H9 (cell line): ENCODE measurements around the gene MGP. TPM values are rescaled to one million over a fixed set of nuclear protein-coding genes. Genes with fewer than 3 reads are reported as not detected.

ENCODE experiments used
- DNase-seq: peaks from one replicate; pipeline ENCODE4 v3.0.0-alpha.2; 2017
- H2AFZ ChIP-seq: one replicate; pipeline ENCODE4 v1.6.1; 2013; ENCODE audit warnings: mild to moderate bottlenecking, low read length, control low read depth, moderate library complexity
- H2AK5ac ChIP-seq: 2 replicates; pipeline ENCODE4 v1.6.1; 2013; ENCODE audit warnings: low read length, control low read depth, mixed read lengths; ENCODE audit not compliant: insufficient read length
- H2BK120ac ChIP-seq: one replicate; pipeline ENCODE4 v1.6.1; 2013; ENCODE audit warnings: low read depth, mild to moderate bottlenecking, low read length, control low read depth, inconsistent platforms; ENCODE audit not compliant: poor library complexity, severe bottlenecking
- H2BK12ac ChIP-seq: 2 replicates; pipeline ENCODE4 v1.6.1; 2013; ENCODE audit warnings: low read length, control low read depth, mixed read lengths, low read depth; ENCODE audit not compliant: insufficient read length
- H2BK15ac ChIP-seq: 2 replicates; pipeline ENCODE4 v1.6.1; 2013; ENCODE audit warnings: low read depth, low read length, control low read depth
- H2BK20ac ChIP-seq: one replicate; pipeline ENCODE4 v1.6.1; 2013; ENCODE audit warnings: low read depth, mild to moderate bottlenecking, low read length, control low read depth, inconsistent platforms; ENCODE audit not compliant: poor library complexity, severe bottlenecking
- H2BK5ac ChIP-seq: 2 replicates; pipeline ENCODE4 v1.6.1; 2013; ENCODE audit warnings: low read length, control low read depth, mixed read lengths; ENCODE audit not compliant: insufficient read length
- H3K14ac ChIP-seq: 2 replicates; pipeline ENCODE4 v1.6.1; 2013; ENCODE audit warnings: low read length, control low read depth; ENCODE audit not compliant: insufficient read depth
- H3K18ac ChIP-seq: 2 replicates; pipeline ENCODE4 v1.6.1; 2013; ENCODE audit warnings: low read depth, mild to moderate bottlenecking, mixed read lengths, low read length, control low read depth; ENCODE audit not compliant: insufficient read length
- H3K23ac ChIP-seq: 2 replicates; pipeline ENCODE4 v1.6.1; 2013; ENCODE audit warnings: low read length, control low read depth, mixed read lengths, low read depth; ENCODE audit not compliant: insufficient read length
- H3K23me2 ChIP-seq: 2 replicates; pipeline ENCODE4 v1.6.1; 2013; ENCODE audit warnings: low read depth, mild to moderate bottlenecking, mixed read lengths, low read length, control low read depth; ENCODE audit not compliant: insufficient read length, poor library complexity, severe bottlenecking
- H3K27ac ChIP-seq: 2 replicates; pipeline ENCODE4 v1.5.1; 2013; ENCODE audit warnings: low read length, control low read depth, mixed read lengths, low read depth; ENCODE audit not compliant: insufficient read length
- H3K27me3 ChIP-seq: 2 replicates; pipeline ENCODE4 v1.6.1; 2013; ENCODE audit warnings: low read length, control low read depth, inconsistent platforms; ENCODE audit not compliant: insufficient read depth
- H3K4ac ChIP-seq: 2 replicates; pipeline ENCODE4 v1.6.1; 2013; ENCODE audit warnings: low read depth, mild to moderate bottlenecking, control low read depth, inconsistent platforms, low read length, moderate library complexity
- H3K4me1 ChIP-seq: 2 replicates; pipeline ENCODE4 v1.6.1; 2013; ENCODE audit warnings: low read length, control low read depth, inconsistent platforms; ENCODE audit not compliant: insufficient read depth
- H3K4me2 ChIP-seq: 2 replicates; pipeline ENCODE4 v1.6.1; 2013; ENCODE audit warnings: low read length, control low read depth, mixed read lengths; ENCODE audit not compliant: insufficient read length, insufficient read depth
- H3K56ac ChIP-seq: 2 replicates; pipeline ENCODE4 v1.6.1; 2013; ENCODE audit warnings: low read depth, mild to moderate bottlenecking, mixed read lengths, low read length, control low read depth; ENCODE audit not compliant: insufficient read length
- H3K79me1 ChIP-seq: 2 replicates; pipeline ENCODE4 v1.6.1; 2013; ENCODE audit warnings: low read depth, mild to moderate bottlenecking, moderate library complexity, low read length, control low read depth, inconsistent platforms; ENCODE audit not compliant: insufficient read depth, poor library complexity, severe bottlenecking
- H3K79me2 ChIP-seq: 2 replicates; pipeline ENCODE4 v1.6.1; 2013; ENCODE audit warnings: low read length, control low read depth, inconsistent platforms; ENCODE audit not compliant: insufficient read depth
- H3K9ac ChIP-seq: 2 replicates; pipeline ENCODE4 v1.6.1; 2013; ENCODE audit warnings: low read length, control low read depth, mixed read lengths; ENCODE audit not compliant: insufficient read length; ENCODE audit errors: extremely low read depth
- H3K9me3 ChIP-seq: one replicate; pipeline ENCODE4 v1.6.1; 2013; ENCODE audit warnings: low read depth, low read length, inconsistent platforms; ENCODE audit not compliant: control insufficient read depth
- H3T11ph ChIP-seq: one replicate; pipeline ENCODE4 v1.6.1; 2013; ENCODE audit warnings: mild to moderate bottlenecking, low read length, control low read depth, inconsistent platforms
- H4K20me1 ChIP-seq: one replicate; pipeline ENCODE4 v1.6.1; 2013; ENCODE audit not compliant: control insufficient read depth, insufficient read length, insufficient read depth
- H4K5ac ChIP-seq: 2 replicates; pipeline ENCODE4 v1.6.1; 2013; ENCODE audit warnings: low read depth, mild to moderate bottlenecking, mixed read lengths, low read length, control low read depth; ENCODE audit not compliant: insufficient read length
- H4K8ac ChIP-seq: replicated peaks from 2 replicates; pipeline ENCODE4 v1.6.1; 2013; ENCODE audit warnings: low read length, control low read depth, mixed read lengths, low read depth; ENCODE audit not compliant: insufficient read length
- H4K91ac ChIP-seq: 2 replicates; pipeline ENCODE4 v1.6.1; 2013; ENCODE audit warnings: low read depth, mild to moderate bottlenecking, moderate library complexity, mixed read lengths, low read length, control low read depth; ENCODE audit not compliant: insufficient read length
- H3K27ac Mint-ChIP-seq, 3 experiments: 2 replicates in 2 of 3; 3 replicates in 1 of 3; pipeline ENCODE4 v1.8.0; 2020 to 2021; ENCODE audit warnings: mixed read lengths in 3 of 3, mild to moderate bottlenecking in 1 of 3, moderate library complexity in 1 of 3
- H3K27me3 Mint-ChIP-seq: 2 replicates; pipeline ENCODE4 v1.8.0; 2021; ENCODE audit warnings: low read depth, mild to moderate bottlenecking, moderate library complexity, mixed read lengths
- H3K36me3 Mint-ChIP-seq, 3 experiments: 2 replicates in 2 of 3; 3 replicates in 1 of 3; pipeline ENCODE4 v1.8.0; 2020 to 2021; ENCODE audit warnings: low read depth in 3 of 3, mixed read lengths in 3 of 3; ENCODE audit not compliant: insufficient read depth in 1 of 3
- H3K4me1 Mint-ChIP-seq, 2 experiments: 2 replicates each; pipeline ENCODE4 v1.8.0; 2020; ENCODE audit warnings: mixed read lengths in 2 of 2
- H3K4me3 Mint-ChIP-seq, 2 experiments: 2 replicates in 1 of 2; 3 replicates in 1 of 2; pipeline ENCODE4 v1.8.0; 2020 to 2021; ENCODE audit warnings: mild to moderate bottlenecking in 2 of 2, mixed read lengths in 2 of 2, moderate library complexity in 1 of 2
- H3K9me3 Mint-ChIP-seq, 2 experiments: 2 replicates in 1 of 2; 3 replicates in 1 of 2; pipeline ENCODE4 v1.8.0; 2020; ENCODE audit warnings: mild to moderate bottlenecking in 2 of 2, mixed read lengths in 2 of 2, moderate library complexity in 1 of 2
- CTCF ChIP-seq: fragments of 200-600 bp; sonication (generic); conservative IDR thresholded peaks from 3 replicates; pipeline ENCODE4 v1.8.0; 2021; ENCODE audit warnings: antibody characterized with exemption, mild to moderate bottlenecking
- WGBS: extraction: QIAGEN DNeasy Blood & Tissue Kit; methylation state at CpG from one replicate; pipeline ENCODE4 v1.1.7; 2013; ENCODE audit warnings: missing lambda C conversion rate, low lambda C conversion rate, mixed read lengths; ENCODE audit not compliant: insufficient read length; ENCODE audit errors: extremely low coverage; 5-methylcytosine and 5-hydroxymethylcytosine counted together
- total RNA-seq: library from RNA; stranded (reverse); gene quantifications from 2 replicates; pipeline ENCODE4 v1.2.1, GENCODE V29; 2021

The MGP gene
- total RNA-seq, 1 experiment from 2014 or later: not detected

GRCh38 chr12:14833952-14834351, 51.7 kb downstream of the MGP start:
- no peak for DNase-seq
- Histone ChIP-seq H3T11ph (no peak overlapping the region), H3K9ac (no peak overlapping the region), H4K20me1 (no peaks in the 10 kb centered on the region), H2AFZ (no peak overlapping the region), H3K27me3 (no peaks in the 10 kb centered on the region), H3K79me1 (no peaks in the 10 kb centered on the region), H4K91ac (no peak overlapping the region), H2BK20ac (no peak overlapping the region), H3K4ac (no peak overlapping the region), H3K79me2 (no peaks in the 10 kb centered on the region), H2BK12ac (no peak overlapping the region), H3K18ac (no peak overlapping the region), H4K8ac (no peak overlapping the region), H3K23ac (no peak overlapping the region), H3K14ac (no peak overlapping the region), H2AK5ac (no peak overlapping the region), H2BK120ac (no peak overlapping the region), H2BK5ac (no peak overlapping the region), H3K23me2 (no peaks in the 10 kb centered on the region), H4K5ac (no peak overlapping the region), H3K56ac (no peak overlapping the region), H2BK15ac (no peak overlapping the region), H3K4me1 (no peaks in the 10 kb centered on the region), H3K4me2 (no peak overlapping the region), H3K27ac (no peak overlapping the region), H3K9me3 (no peaks in the 10 kb centered on the region)
- H3K4me3 Mint-ChIP-seq: no peak overlapping the region
- H3K9me3 Mint-ChIP-seq: peaks cover under 1 to 3% of the 10 kb centered on the region in 2 experiments; a peak in 4 of 5 replicates
- no peaks in the 10 kb centered on the region for H3K27me3 Mint-ChIP-seq
- peaks cover under 1 to 3% of the 10 kb centered on the region in 2 experiments; a peak in 2 of 4 replicates for H3K4me1 Mint-ChIP-seq
- peaks cover 0 to 1% (median 0%) of the 10 kb centered on the region in 3 experiments; a peak in 2 of 7 replicates for H3K36me3 Mint-ChIP-seq
- H3K27ac Mint-ChIP-seq: no peak overlapping the region
- no CpG with 5 or more reads among the region's 1 CpG for WGBS
- TF ChIP-seq CTCF: no peak
